Measurements from ENCODE around the gene HOXC13. TPM values are rescaled to one million over a fixed set of nuclear protein-coding genes. Genes with fewer than 3 reads are reported as not detected.
A peak's percentile ranks its signal among the peaks of the same experiment; 100 is the strongest.

Gene HOXC13
- total RNA-seq (0.05 TPM), polyA plus RNA-seq (0.07 TPM)
- long read RNA-seq, donor 1: 0 reads
- long read RNA-seq, donor 2: 0 reads
- long read RNA-seq, donor 3: 0 reads
- long read RNA-seq, donor 4: 0 reads
- long read RNA-seq, donor 5: 0 reads
- long read RNA-seq, donor 6: 0 reads
- long read RNA-seq, donor 7: 0 reads
- long read RNA-seq, donor 8: 0 reads
- long read RNA-seq, donor 9: 0 reads
- long read RNA-seq, donor 10: 0 reads

- 11% methylated on average over 56 of the region's 56 CpGs for WGBS
- Histone ChIP-seq H3K4me1 (ENCODE audit: control insufficient read depth in 2 of 2, insufficient read depth in 2 of 2, low read length in 2 of 2) (no peaks in the 10 kb centered on the region), H3K4me3 (ENCODE audit: low read length in 2 of 2) (no peak within 1 kb of the TSS), H3K9me3 (ENCODE audit: control insufficient read depth in 2 of 2, insufficient read depth in 1 of 2, low read length in 1 of 2) (peaks cover 5 to 13% of the 10 kb centered on the region in 2 donors), H3K36me3 (ENCODE audit: control insufficient read depth in 2 of 2, insufficient read depth in 2 of 2, low read length in 1 of 2) (no peaks in the 10 kb centered on the region), H3K27ac (ENCODE audit: low read depth in 1 of 2, low read length in 1 of 2) (no peak within 1 kb of the TSS), H3K27me3 (ENCODE audit: control insufficient read depth in 2 of 2, insufficient read depth in 1 of 2, low read length in 1 of 2) (peaks cover 79 to 100% of the 10 kb centered on the region in 2 donors)
- peak in 5 of 9 donors; percentile 5 to 43 (median 10) for DNase-seq (ENCODE audit: low read depth in 6 of 9, low spot score in 9 of 9)
These were observed at the start of gene HOXC13 for GRCh38 chr12:53938326-53939140. Gene HOXC13 (plus strand): TSS chr12:53938831. CDS start chr12:53938907, 76 bp downstream.

GRCh38 chr12:53890081-53890480 lies 48.5 kb upstream of the HOXC13 start:
- Histone ChIP-seq H3K36me3 (ENCODE audit: control insufficient read depth in 2 of 2, insufficient read depth in 2 of 2, low read length in 1 of 2) (no peaks in the 10 kb centered on the region), H3K4me1 (ENCODE audit: control insufficient read depth in 2 of 2, insufficient read depth in 2 of 2, low read length in 2 of 2) (no peaks in the 10 kb centered on the region), H3K9me3 (ENCODE audit: control insufficient read depth in 2 of 2, insufficient read depth in 1 of 2, low read length in 1 of 2) (no peaks in the 10 kb centered on the region), H3K4me3 (ENCODE audit: low read length in 2 of 2) (no peak overlapping the region), H3K27ac (ENCODE audit: low read depth in 1 of 2, low read length in 1 of 2) (no peak overlapping the region), H3K27me3 (ENCODE audit: control insufficient read depth in 2 of 2, insufficient read depth in 1 of 2, low read length in 1 of 2) (peaks cover 0 to 6% of the 10 kb centered on the region in 2 donors)
- no peak for DNase-seq (ENCODE audit: low read depth in 6 of 9, low spot score in 9 of 9)
- 94% methylated on average over 3 of the region's 3 CpGs for WGBS

- H3K9me3 ChIP-seq (ENCODE audit: control insufficient read depth in 2 of 2, insufficient read depth in 1 of 2, low read length in 1 of 2): no peaks in the 10 kb centered on the region
- peaks cover 2 to 6% of the 10 kb centered on the region in 2 donors for H3K27me3 ChIP-seq (ENCODE audit: control insufficient read depth in 2 of 2, insufficient read depth in 1 of 2, low read length in 1 of 2)
- H3K4me3 ChIP-seq (ENCODE audit: low read length in 2 of 2): no peak overlapping the region
- no peaks in the 10 kb centered on the region for H3K4me1 ChIP-seq (ENCODE audit: control insufficient read depth in 2 of 2, insufficient read depth in 2 of 2, low read length in 2 of 2)
- no peaks in the 10 kb centered on the region for H3K36me3 ChIP-seq (ENCODE audit: control insufficient read depth in 2 of 2, insufficient read depth in 2 of 2, low read length in 1 of 2)
- no peak overlapping the region for H3K27ac ChIP-seq (ENCODE audit: low read depth in 1 of 2, low read length in 1 of 2)
- WGBS: 62% methylated on average over 3 of the region's 3 CpGs
- DNase-seq (ENCODE audit: low read depth in 6 of 9, low spot score in 9 of 9): no peak
These were observed 45.8 kb upstream of the HOXC13 start for GRCh38 chr12:53892762-53893395.

GRCh38 chr12:53899230-53899629 lies 39.4 kb upstream of the HOXC13 start:
- DNase-seq (ENCODE audit: low read depth in 6 of 9, low spot score in 9 of 9): no peak
- Histone ChIP-seq H3K4me3 (ENCODE audit: low read length in 2 of 2) (no peak overlapping the region), H3K36me3 (ENCODE audit: control insufficient read depth in 2 of 2, insufficient read depth in 2 of 2, low read length in 1 of 2) (no peaks in the 10 kb centered on the region), H3K4me1 (ENCODE audit: control insufficient read depth in 2 of 2, insufficient read depth in 2 of 2, low read length in 2 of 2) (no peaks in the 10 kb centered on the region), H3K27ac (ENCODE audit: low read depth in 1 of 2, low read length in 1 of 2) (no peak overlapping the region), H3K27me3 (ENCODE audit: control insufficient read depth in 2 of 2, insufficient read depth in 1 of 2, low read length in 1 of 2) (peaks cover 0 to 4% of the 10 kb centered on the region in 2 donors), H3K9me3 (ENCODE audit: control insufficient read depth in 2 of 2, insufficient read depth in 1 of 2, low read length in 1 of 2) (no peaks in the 10 kb centered on the region)
- WGBS: 70% methylated on average over 1 of the region's 1 CpG

GRCh38 chr12:53907103-53907502 lies 31.5 kb upstream of the HOXC13 start:
- Histone ChIP-seq H3K36me3 (ENCODE audit: control insufficient read depth in 2 of 2, insufficient read depth in 2 of 2, low read length in 1 of 2) (no peaks in the 10 kb centered on the region), H3K9me3 (ENCODE audit: control insufficient read depth in 2 of 2, insufficient read depth in 1 of 2, low read length in 1 of 2) (no peaks in the 10 kb centered on the region), H3K27me3 (ENCODE audit: control insufficient read depth in 2 of 2, insufficient read depth in 1 of 2, low read length in 1 of 2) (peaks cover 6 to 8% of the 10 kb centered on the region in 2 donors), H3K4me3 (ENCODE audit: low read length in 2 of 2) (no peak overlapping the region), H3K4me1 (ENCODE audit: control insufficient read depth in 2 of 2, insufficient read depth in 2 of 2, low read length in 2 of 2) (no peaks in the 10 kb centered on the region), H3K27ac (ENCODE audit: low read depth in 1 of 2, low read length in 1 of 2) (no peak overlapping the region)
- 84% methylated on average over 3 of the region's 3 CpGs for WGBS
- DNase-seq (ENCODE audit: low read depth in 6 of 9, low spot score in 9 of 9): no peak

GRCh38 chr12:53916788-53917655 lies 21.6 kb upstream of the HOXC13 start:
- DNase-seq (ENCODE audit: low read depth in 6 of 9, low spot score in 9 of 9): no peak
- Histone ChIP-seq H3K36me3 (ENCODE audit: control insufficient read depth in 2 of 2, insufficient read depth in 2 of 2, low read length in 1 of 2) (no peaks in the 10 kb centered on the region), H3K27me3 (ENCODE audit: control insufficient read depth in 2 of 2, insufficient read depth in 1 of 2, low read length in 1 of 2) (peaks cover 0 to 34% of the 10 kb centered on the region in 2 donors), H3K9me3 (ENCODE audit: control insufficient read depth in 2 of 2, insufficient read depth in 1 of 2, low read length in 1 of 2) (no peaks in the 10 kb centered on the region), H3K4me3 (ENCODE audit: low read length in 2 of 2) (no peak overlapping the region), H3K4me1 (ENCODE audit: control insufficient read depth in 2 of 2, insufficient read depth in 2 of 2, low read length in 2 of 2) (no peaks in the 10 kb centered on the region), H3K27ac (ENCODE audit: low read depth in 1 of 2, low read length in 1 of 2) (no peak overlapping the region)
- WGBS: 89% methylated on average over 5 of the region's 5 CpGs

GRCh38 chr12:53924521-53925405 lies 13.9 kb upstream of the HOXC13 start:
- Histone ChIP-seq H3K9me3 (ENCODE audit: control insufficient read depth in 2 of 2, insufficient read depth in 1 of 2, low read length in 1 of 2) (peaks cover 0 to 6% of the 10 kb centered on the region in 2 donors), H3K27ac (ENCODE audit: low read depth in 1 of 2, low read length in 1 of 2) (no peak overlapping the region), H3K36me3 (ENCODE audit: control insufficient read depth in 2 of 2, insufficient read depth in 2 of 2, low read length in 1 of 2) (no peaks in the 10 kb centered on the region), H3K4me1 (ENCODE audit: control insufficient read depth in 2 of 2, insufficient read depth in 2 of 2, low read length in 2 of 2) (no peaks in the 10 kb centered on the region), H3K27me3 (ENCODE audit: control insufficient read depth in 2 of 2, insufficient read depth in 1 of 2, low read length in 1 of 2) (peaks cover 54 to 85% of the 10 kb centered on the region in 2 donors), H3K4me3 (ENCODE audit: low read length in 2 of 2) (no peak overlapping the region)
- no peak for DNase-seq (ENCODE audit: low read depth in 6 of 9, low spot score in 9 of 9)
- WGBS: 70% methylated on average over 2 of the region's 2 CpGs

All from thymus (tissue), 14 donors.